ENCODE results near the gene CFAP300. TPM values are rescaled to one million over a fixed set of nuclear protein-coding genes. Genes with fewer than 3 reads are reported as not detected.

Gene CFAP300
- 5.2 to 6.5 TPM (median 5.6 TPM) in 5 replicates for total RNA-seq (2022; extraction: Qiagen RNA extraction)

GRCh38 chr11:102047305-102047924 lies at the start of gene CFAP300:
Gene CFAP300, plus strand, starts transcription at chr11:102047437. Its CDS starts 34 bp downstream, at chr11:102047471.

GRCh38 chr11:102109896-102110760 lies 62.9 kb downstream of the CFAP300 start, which contains the start of gene YAP1:
Gene YAP1, plus strand, starts transcription at chr11:102110447. Its CDS starts 402 bp downstream, at chr11:102110849.

Other genes with a start within 250 kb of the CFAP300 start
- gene CEP126, start 132.4 kb upstream of the CFAP300 start, total RNA-seq (2022; extraction: Qiagen RNA extraction), result 1.7 to 2.7 TPM (median 2.1 TPM) in 5 replicates
- 0.08 to 0.16 TPM (median 0.14 TPM) in 5 replicates for gene ANGPTL5, start 130.9 kb upstream of the CFAP300 start, total RNA-seq (2022; extraction: Qiagen RNA extraction)
- 58.6 to 69.9 TPM (median 69.0 TPM) in 5 replicates for gene YAP1, start 63.0 kb downstream of the CFAP300 start, total RNA-seq (2022; extraction: Qiagen RNA extraction)

Data from A549 treated with AZD2906 at 1 μM for 4 hours (cell line).